ENCODE measurements around the gene TTC32. TPM values are rescaled to one million over a fixed set of nuclear protein-coding genes. Genes with fewer than 3 reads are reported as not detected.
"Not testable (repeated sequence)": the region's sequence is repeated elsewhere in the genome, so short reads cannot be mapped to it uniquely, and the experiment has no call there.

TTC32 gene
- total and polyA plus RNA-seq, 5 donors = 5.3 to 8.7 (median 7.5) TPM

DNA sequence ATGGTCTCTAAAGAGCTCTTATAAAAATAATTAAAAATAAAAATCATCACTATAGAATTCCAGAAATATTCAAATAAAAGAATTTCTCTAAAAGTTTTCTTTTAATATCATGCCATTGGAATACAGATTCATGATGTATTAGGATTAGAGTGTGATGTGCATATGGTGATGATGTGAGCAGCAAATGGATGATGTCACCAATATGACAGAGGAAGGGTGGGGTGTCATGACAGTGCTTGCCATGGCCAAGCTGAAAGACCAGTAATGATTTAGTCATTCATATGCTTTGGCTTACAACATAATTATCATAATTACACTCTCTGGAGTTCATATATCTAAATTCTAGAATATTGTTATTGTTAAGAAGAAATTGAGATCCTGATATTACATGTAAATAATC lies 27.4 kb upstream of the TTC32 start:
- DNase-seq (no peak), ATAC-seq (no peak)
- H3K27me3 ChIP-seq (ENCODE audit: control insufficient read depth, insufficient read depth) = no peaks in the 10 kb centered on the region
- H3K4me3 ChIP-seq (ENCODE audit: low read length) = no peak overlapping the region
- intact Hi-C loops (cut with DNase I) = no loop called here
- H3K9me3 ChIP-seq (ENCODE audit: control insufficient read depth, low read length) = no peaks in the 10 kb centered on the region
- H3K27ac ChIP-seq (ENCODE audit: low read length) = no peak overlapping the region
- H3K4me1 ChIP-seq (ENCODE audit: control insufficient read depth, insufficient read depth, low read length) = no peaks in the 10 kb centered on the region

DNA sequence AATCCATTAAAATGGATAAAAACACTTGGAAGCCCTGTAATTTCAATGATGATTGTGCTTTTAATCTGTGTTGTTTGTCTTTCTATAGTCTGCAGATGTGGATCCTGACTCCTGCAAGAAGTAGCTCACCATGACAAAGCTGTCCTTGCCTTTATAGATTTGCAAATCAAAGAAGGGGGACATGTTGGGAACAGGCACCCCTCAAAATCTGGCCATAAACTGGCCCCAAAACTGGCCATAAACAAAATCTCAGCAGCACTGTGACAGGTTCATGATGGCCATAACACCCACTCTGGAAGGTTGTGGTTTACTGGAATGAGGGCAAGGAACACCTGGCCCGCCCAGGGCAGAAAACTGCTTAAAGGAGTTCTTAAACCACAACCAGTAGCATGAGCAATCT lies 26.0 kb upstream of the TTC32 start:
- H3K27me3 ChIP-seq (ENCODE audit: control insufficient read depth, insufficient read depth); intact Hi-C loops (cut with DNase I); H3K4me1 ChIP-seq (ENCODE audit: control insufficient read depth, insufficient read depth, low read length); H3K4me3 ChIP-seq (ENCODE audit: low read length); ATAC-seq; H3K27ac ChIP-seq (ENCODE audit: low read length); DNase-seq; H3K9me3 ChIP-seq (ENCODE audit: control insufficient read depth, low read length): not testable (repeated sequence)
- WGBS = 100% methylated on average over 1 of the region's 1 CpG

DNA sequence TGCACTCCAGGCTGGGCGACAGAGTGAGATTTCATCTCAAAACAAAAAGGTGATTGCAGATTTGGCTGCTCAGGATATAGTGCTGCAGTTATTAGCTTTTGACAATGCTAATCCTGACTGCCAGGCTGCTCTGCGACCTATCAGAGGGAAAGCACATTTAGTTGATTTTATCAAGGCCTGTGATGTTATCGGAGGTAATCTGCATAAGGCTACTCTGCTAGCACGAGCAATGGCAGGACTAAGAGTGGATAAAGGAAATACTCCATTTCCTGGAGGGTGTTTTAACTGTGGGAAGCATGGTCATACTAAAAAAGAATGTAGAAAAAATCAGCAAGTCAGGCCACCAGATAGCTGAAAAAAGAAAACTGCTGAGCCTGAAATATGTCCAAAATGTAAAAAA lies 22.7 kb upstream of the TTC32 start:
- 65% methylated on average over 4 of the region's 4 CpGs for WGBS

DNA sequence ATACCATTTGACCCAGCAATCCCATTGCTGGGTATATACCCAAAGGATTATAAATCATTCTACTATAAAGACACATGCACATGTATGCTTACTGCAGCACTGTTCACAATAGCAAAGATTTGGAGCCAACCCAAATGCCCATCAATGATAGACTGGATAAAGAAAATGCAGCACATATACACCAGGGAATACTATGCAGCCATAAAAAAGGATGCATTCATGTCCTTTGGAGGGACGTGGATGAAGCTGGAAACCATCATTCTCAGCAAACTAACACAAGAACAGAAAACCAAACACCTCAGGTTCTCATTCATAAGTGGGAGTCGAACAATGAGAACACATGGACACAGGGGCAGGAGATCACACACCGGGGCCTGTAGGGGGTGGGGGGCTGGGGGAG lies 20.4 kb upstream of the TTC32 start:
- intact Hi-C loops (cut with DNase I) = not testable (repeated sequence)

More for the DNA sequence above, 22.7 kb upstream of the TTC32 start:
- H3K4me3 ChIP-seq (ENCODE audit: low read length); DNase-seq; H3K27me3 ChIP-seq (ENCODE audit: control insufficient read depth, insufficient read depth); intact Hi-C loops (cut with DNase I); ATAC-seq; H3K4me1 ChIP-seq (ENCODE audit: control insufficient read depth, insufficient read depth, low read length); H3K27ac ChIP-seq (ENCODE audit: low read length); H3K9me3 ChIP-seq (ENCODE audit: control insufficient read depth, low read length): not testable (repeated sequence)

DNA sequence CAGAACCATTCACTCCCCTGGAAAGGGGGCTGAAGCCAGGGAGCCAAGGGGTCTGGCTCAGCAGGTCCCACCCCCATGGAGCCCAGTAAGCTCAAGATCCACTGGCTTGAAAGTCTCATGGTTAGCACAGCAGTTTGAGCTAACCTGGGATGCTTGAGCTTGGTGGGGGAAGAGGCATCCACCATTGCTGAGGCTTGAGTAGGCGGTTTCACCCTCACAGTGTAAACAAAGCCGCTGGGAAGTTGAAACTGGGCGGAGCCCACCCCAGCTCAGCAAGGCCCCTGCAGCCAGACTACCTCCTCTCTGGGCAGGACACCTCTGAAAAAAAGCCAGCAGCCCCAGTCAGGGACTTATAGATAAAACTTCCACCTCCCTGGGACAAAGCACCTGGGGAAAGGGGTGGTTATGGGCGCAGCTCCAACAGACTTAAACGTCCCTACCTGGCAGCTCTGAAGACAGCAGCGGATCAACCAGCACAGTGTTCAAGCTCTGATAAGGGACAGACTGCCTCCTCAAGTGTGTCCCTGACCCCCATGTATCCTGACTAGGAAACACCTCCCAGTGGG lies 14.7 kb upstream of the TTC32 start:
- ATAC-seq = no peak
- DNase-seq = no peak
- Histone ChIP-seq H3K27ac (ENCODE audit: low read length) (no peak overlapping the region), H3K4me1 (ENCODE audit: control insufficient read depth, insufficient read depth, low read length) (no peaks in the 10 kb centered on the region), H3K27me3 (ENCODE audit: control insufficient read depth, insufficient read depth) (no peaks in the 10 kb centered on the region), H3K4me3 (ENCODE audit: low read length) (no peak overlapping the region), H3K9me3 (ENCODE audit: control insufficient read depth, low read length) (no peaks in the 10 kb centered on the region)
- intact Hi-C loops (cut with DNase I) = no loop called here
- 86% methylated on average over 6 of the region's 6 CpGs for WGBS

More for the DNA sequence above, 20.4 kb upstream of the TTC32 start:
- DNase-seq; H3K9me3 ChIP-seq (ENCODE audit: control insufficient read depth, low read length); H3K4me3 ChIP-seq (ENCODE audit: low read length); ATAC-seq; H3K27ac ChIP-seq (ENCODE audit: low read length); H3K4me1 ChIP-seq (ENCODE audit: control insufficient read depth, insufficient read depth, low read length); H3K27me3 ChIP-seq (ENCODE audit: control insufficient read depth, insufficient read depth): not testable (repeated sequence)
- 65% methylated on average over 3 of the region's 3 CpGs for WGBS

DNA sequence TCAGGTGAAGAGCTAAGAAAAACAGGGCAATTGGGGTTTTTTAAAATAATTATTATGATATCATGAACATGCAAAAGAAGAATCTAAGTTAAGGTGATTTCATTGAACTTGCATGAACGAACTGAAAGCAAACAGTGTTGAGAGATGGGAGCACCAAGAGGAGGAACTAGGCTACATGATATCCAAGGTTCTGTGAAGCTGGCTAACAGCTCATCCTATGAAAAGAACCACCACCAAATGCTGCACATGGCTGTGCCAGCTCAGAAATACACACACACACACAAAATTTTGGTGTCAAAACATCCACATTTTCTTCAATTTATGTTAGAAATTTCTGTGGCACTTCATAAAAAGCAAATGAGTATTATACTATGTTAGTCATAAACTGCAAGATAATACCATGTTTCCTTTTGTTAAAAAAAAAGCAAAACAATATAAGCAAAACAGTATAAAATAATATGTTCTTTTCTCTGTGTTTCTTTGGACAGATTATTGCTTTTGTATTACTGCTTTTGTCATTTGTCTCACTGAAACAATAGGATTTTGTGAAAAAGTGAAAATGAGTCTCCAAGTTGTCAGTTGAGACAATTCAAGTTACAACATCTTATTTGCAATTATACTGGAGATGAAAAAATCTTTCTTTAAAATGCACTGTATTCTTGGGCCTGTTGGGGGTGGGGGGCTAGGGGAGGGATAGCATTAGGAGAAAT lies 12.6 kb upstream of the TTC32 start:
- 79% methylated on average over 1 of the region's 1 CpG for WGBS
- no peaks in the 10 kb centered on the region for H3K27me3 ChIP-seq (ENCODE audit: control insufficient read depth, insufficient read depth)
- DNase-seq = no peak
- no peaks in the 10 kb centered on the region for H3K4me1 ChIP-seq (ENCODE audit: control insufficient read depth, insufficient read depth, low read length)
- H3K9me3 ChIP-seq (ENCODE audit: control insufficient read depth, low read length) = no peaks in the 10 kb centered on the region
- ATAC-seq = no peak
- intact Hi-C loops (cut with DNase I) = no loop called here
- no peak overlapping the region for H3K27ac ChIP-seq (ENCODE audit: low read length)
- H3K4me3 ChIP-seq (ENCODE audit: low read length) = no peak overlapping the region

DNA sequence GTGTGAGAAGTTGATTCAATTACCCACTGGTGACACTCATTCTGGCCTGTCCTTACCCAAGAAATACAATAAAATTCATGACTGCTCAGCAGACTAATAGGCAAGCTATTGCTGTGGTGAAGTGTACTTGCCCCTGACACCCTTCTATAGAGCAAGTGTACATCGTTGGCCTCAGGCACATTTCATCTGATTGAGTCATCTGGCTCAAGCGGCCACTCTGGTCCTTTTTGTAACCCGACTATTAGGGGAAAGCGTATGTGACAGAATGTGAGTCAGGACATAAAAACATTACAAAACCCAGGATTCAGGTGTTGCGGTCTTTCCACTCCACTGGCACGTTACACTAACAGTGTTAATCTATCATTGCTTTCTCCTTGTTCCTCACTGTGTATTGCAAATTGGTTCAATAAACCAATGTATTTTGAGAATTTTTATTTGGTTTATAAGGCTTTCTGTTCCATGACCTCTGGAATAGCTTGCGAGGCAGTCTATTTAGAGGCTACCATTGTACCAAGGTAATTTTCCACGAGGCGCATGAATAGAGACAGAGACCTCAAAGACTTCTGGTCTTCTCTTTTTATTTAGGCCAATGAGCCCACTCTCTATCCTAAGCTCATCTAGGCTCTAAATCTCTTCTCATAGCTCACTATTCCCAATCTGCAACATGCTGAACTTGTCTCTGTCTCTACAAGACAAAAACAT lies 10.2 kb upstream of the TTC32 start:
- no peak overlapping the region for H3K27ac ChIP-seq (ENCODE audit: low read length)
- no peak overlapping the region for H3K4me3 ChIP-seq (ENCODE audit: low read length)
- ATAC-seq (no peak), DNase-seq (no peak)
- H3K4me1 ChIP-seq (ENCODE audit: control insufficient read depth, insufficient read depth, low read length) = no peaks in the 10 kb centered on the region
- whole genome bisulfite sequencing = 93% methylated on average over 9 of the region's 9 CpGs
- no peaks in the 10 kb centered on the region for H3K27me3 ChIP-seq (ENCODE audit: control insufficient read depth, insufficient read depth)
- intact Hi-C loops (cut with DNase I) = no loop called here
- H3K9me3 ChIP-seq (ENCODE audit: control insufficient read depth, low read length) = no peaks in the 10 kb centered on the region

DNA sequence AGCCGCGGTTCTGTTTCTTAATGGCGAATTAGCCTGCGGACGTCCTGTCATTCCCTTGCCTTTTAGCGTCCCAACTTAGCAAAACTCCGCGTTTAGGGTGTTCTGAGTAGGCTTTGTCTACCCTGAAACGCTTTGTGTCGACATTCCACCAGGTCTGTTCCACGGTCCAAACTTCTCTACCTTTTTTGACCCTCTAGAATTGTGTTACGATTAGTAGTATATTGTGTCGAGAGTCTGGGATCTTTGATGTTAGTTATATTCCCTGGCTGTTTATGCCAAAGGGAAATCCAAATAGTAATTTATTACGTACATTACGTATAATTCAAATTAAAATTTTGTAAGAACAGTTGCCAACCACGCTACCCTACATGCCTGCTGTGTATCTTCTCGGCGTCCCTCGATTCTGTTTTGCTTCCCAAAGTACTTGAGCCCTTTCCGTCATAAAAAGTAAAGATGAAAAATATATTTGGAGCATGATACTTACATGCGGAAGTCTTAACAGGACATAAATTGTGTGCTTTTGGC lies 495 bp upstream of the TTC32 start:
- 1% methylated on average over 21 of the region's 21 CpGs for WGBS
- DNase-seq = no peak
- no peaks in the 10 kb centered on the region for H3K9me3 ChIP-seq (ENCODE audit: control insufficient read depth, low read length)
- no peaks in the 10 kb centered on the region for H3K27me3 ChIP-seq (ENCODE audit: control insufficient read depth, insufficient read depth)
- H3K27ac ChIP-seq (ENCODE audit: low read length) = peak overlapping the region; percentile 98
- ATAC-seq = peak in 1 of 2 donors; percentile 11
- peak overlapping the region; percentile 85 for H3K4me3 ChIP-seq (ENCODE audit: low read length)
- H3K4me1 ChIP-seq (ENCODE audit: control insufficient read depth, insufficient read depth, low read length) = peaks cover 9% of the 10 kb centered on the region
- intact Hi-C loops (cut with DNase I) = no loop called here

DNA sequence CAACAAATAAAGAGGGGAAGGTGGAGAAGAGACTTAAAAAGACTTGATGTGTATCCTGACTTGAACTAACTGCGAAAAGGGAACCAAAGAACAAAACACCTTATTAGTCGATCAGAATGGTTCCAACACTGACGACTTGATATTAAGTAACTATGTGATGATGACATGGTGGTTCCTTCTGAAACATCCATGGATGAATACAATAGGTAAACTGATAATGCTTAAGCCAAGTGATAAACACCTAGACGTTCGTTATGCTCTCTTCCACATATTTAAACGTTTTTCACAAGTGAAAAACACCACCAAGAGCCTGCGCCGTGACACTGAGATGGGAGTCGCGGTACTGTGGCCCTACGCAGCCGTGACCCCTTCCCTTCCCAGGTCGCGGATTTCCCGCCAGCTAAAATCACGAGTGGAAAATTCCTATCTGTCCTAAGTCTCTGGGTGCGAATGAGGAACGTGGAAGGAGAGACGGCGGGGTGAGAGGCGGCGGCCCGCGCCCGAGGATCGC lies 797 bp downstream of the TTC32 start:
- Histone ChIP-seq H3K4me1 (ENCODE audit: control insufficient read depth, insufficient read depth, low read length) (peaks cover 9% of the 10 kb centered on the region), H3K4me3 (ENCODE audit: low read length) (peak overlapping the region; percentile 85), H3K27me3 (ENCODE audit: control insufficient read depth, insufficient read depth) (no peaks in the 10 kb centered on the region), H3K27ac (ENCODE audit: low read length) (peak overlapping the region; percentile 98), H3K9me3 (ENCODE audit: control insufficient read depth, low read length) (no peaks in the 10 kb centered on the region)
- 1% methylated on average over 26 of the region's 26 CpGs for WGBS
- intact Hi-C loops (cut with DNase I) = no loop called here
- peak in 1 of 2 donors; percentile 2 for ATAC-seq
- no peak for DNase-seq

DNA sequence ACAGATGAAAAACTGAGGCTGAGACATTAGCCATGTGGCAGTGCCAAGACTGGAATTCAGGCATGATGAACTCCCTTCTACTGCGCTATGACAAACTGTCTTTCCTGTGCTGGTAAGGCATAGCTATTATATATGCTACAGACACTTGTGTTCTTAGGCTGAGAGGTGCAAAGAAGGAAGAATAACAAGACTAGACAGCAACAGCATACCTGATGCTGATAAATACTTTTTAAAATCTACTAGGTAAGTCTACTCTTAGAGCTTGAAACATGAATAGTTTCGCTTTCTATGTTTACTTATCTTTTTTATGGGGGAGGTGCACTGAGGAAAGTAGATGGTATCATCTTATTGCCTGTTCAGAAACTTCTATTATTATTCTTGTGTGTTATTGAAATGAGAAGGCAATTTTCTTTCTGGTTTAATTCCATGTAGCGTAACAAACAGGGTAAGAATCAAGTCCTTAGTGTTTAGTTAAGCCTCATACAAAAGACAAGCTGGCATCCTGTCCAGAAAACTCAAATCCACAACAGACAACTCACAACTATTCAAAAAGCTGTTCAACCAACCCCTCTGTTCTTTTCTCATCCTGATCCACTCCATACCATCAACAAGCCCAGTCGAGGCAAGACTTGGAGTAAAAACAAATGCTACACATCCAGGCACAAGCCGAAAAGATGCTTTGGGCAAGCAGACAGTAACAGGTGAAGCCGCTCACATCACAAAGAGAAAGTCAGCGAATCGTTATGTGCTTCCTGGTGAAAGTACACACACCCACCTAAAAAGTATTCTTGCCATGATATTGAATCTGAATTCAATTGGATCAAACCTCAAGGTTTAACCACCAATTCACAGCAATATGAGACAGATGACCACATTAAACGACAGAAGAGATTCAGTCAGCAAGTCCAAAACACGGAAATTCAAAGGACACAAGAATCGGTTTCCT lies 1.5 kb downstream of the TTC32 start:
- intact Hi-C loops (cut with DNase I) = no loop called here
- no peak for DNase-seq
- peaks cover 9% of the 10 kb centered on the region for H3K4me1 ChIP-seq (ENCODE audit: control insufficient read depth, insufficient read depth, low read length)

More for the DNA sequence above, 1.5 kb downstream of the TTC32 start:
- ATAC-seq = no peak
- Histone ChIP-seq H3K27me3 (ENCODE audit: control insufficient read depth, insufficient read depth) (no peaks in the 10 kb centered on the region), H3K27ac (ENCODE audit: low read length) (no peak overlapping the region), H3K4me3 (ENCODE audit: low read length) (peak overlapping the region; percentile 85), H3K9me3 (ENCODE audit: control insufficient read depth, low read length) (no peaks in the 10 kb centered on the region)
- WGBS = 42% methylated on average over 11 of the region's 11 CpGs
